Measurements from ENCODE around the gene DICER1. TPM values are rescaled to one million over a fixed set of nuclear protein-coding genes. Genes with fewer than 3 reads are reported as not detected.

The DICER1 gene
- total and polyA plus RNA-seq, 9 of the 15 experiments (the other 6 are each of a cell fraction or from before 2014, with no cell fraction given), result 2.5 to 23.2 (median 12.4) TPM

- TF ChIP-seq TFAP4 (CRISPR knock-in tag; IDR thresholded peaks at IDR 0.05; ENCODE audit: borderline replicate concordance) (peak; percentile 75), ZNF785 (CRISPR knock-in tag; IDR thresholded peaks at IDR 0.05) (no peak), DPF2 (IDR thresholded peaks at IDR 0.05) (no peak), HDGF (IDR thresholded peaks at IDR 0.05) (no peak), NFE2 (IDR thresholded peaks at IDR 0.05; ENCODE audit: low read depth) (peak; percentile 84), ADNP (tag; IDR thresholded peaks at IDR 0.05) (no peak), HMG20B (CRISPR knock-in tag; IDR thresholded peaks at IDR 0.05) (no peak), C11orf30 (IDR thresholded peaks at IDR 0.05; ENCODE audit: low read depth) (peak; percentile 96), KDM4B (IDR thresholded peaks at IDR 0.05; ENCODE audit: borderline replicate concordance in 2 of 2, low read depth in 1 of 2) (no peak), ZNF318 (IDR thresholded peaks at IDR 0.05; ENCODE audit: borderline replicate concordance in 1 of 2, low read depth in 1 of 2) (peak in 1 of 2 experiments; percentile 44; a peak in 1 of 4 replicates), TCF3 (CRISPR knock-in tag; IDR thresholded peaks at IDR 0.05) (peak; percentile 43), ATF3 (IDR thresholded peaks at IDR 0.05) (peak; percentile 86), ATF3 (CRISPR knock-in tag; conservative IDR thresholded peaks at IDR 0.05) (no peak), ZNF695 (CRISPR knock-in tag; IDR thresholded peaks at IDR 0.05) (no peak), IRF9 (tag; IDR thresholded peaks at IDR 0.05) (peak; percentile 27; the same call in 1 of the 2 replicates), IFI16 (CRISPR knock-in tag; IDR thresholded peaks at IDR 0.05) (no peak), ELF1 (tag; IDR thresholded peaks at IDR 0.05) (peak; percentile 44; the same call in 1 of the 2 replicates)
These were observed 27.9 kb upstream of the DICER1 start (continued) for GRCh38 chr14:95185033-95185766.

Measured in K562 (cell line).